Thoracic aorta (tissue), 2 donors: ENCODE results near the gene GPC1. TPM values are rescaled to one million over a fixed set of nuclear protein-coding genes. Genes with fewer than 3 reads are reported as not detected.

Source experiments
- ATAC-seq: fragments of 150-250 bp; one replicate; pipeline ENCODE4 v1.8.0; 2017; ENCODE audit warnings: low read depth; ENCODE audit not compliant: insufficient number of reproducible peaks, low FRiP score
- DNase-seq: peaks from one replicate; pipeline ENCODE4 v3.0.0-alpha.2; 2020; ENCODE audit warnings: low spot score
- H3K27ac ChIP-seq, 2 donors: fragments of 200-600 bp; sonication (generic); 1 replicate in 1 of 2; 2 replicates in 1 of 2; pipeline ENCODE4 v1.5.1; 2016; ENCODE audit warnings: mild to moderate bottlenecking in 2 of 2, moderate library complexity in 2 of 2
- H3K27me3 ChIP-seq: fragments of 200-600 bp; sonication (generic); replicated peaks from 2 replicates; pipeline ENCODE4 v1.6.0; 2016; ENCODE audit warnings: mild to moderate bottlenecking; ENCODE audit not compliant: insufficient read depth
- H3K36me3 ChIP-seq: fragments of 200-600 bp; sonication (generic); one replicate; pipeline ENCODE4 v1.5.1; 2016
- H3K4me1 ChIP-seq, 2 donors: fragments of 200-600 bp; sonication (generic); 1 replicate in 1 of 2; 2 replicates in 1 of 2; pipeline versions ENCODE4 v1.5.1 to v1.6.0; 2016; ENCODE audit warnings: low read depth in 2 of 2, mild to moderate bottlenecking in 1 of 2; ENCODE audit not compliant: control insufficient read depth in 1 of 2
- H3K4me3 ChIP-seq: fragments of 200-600 bp; sonication (generic); 2 replicates; pipeline ENCODE4 v1.5.1; 2016; ENCODE audit warnings: mild to moderate bottlenecking
- H3K9me3 ChIP-seq: fragments of 200-600 bp; sonication (generic); 2 replicates; pipeline ENCODE4 v1.5.1; 2016
- CTCF ChIP-seq: fragments of 200-600 bp; sonication (generic); IDR thresholded peaks from one replicate; pipeline ENCODE4 v1.5.1; 2019; ENCODE audit warnings: antibody characterized with exemption
- total RNA-seq, 2 donors: library from RNA; depleted of rRNA; stranded (reverse); fragments of >200 nt; gene quantifications; one replicate each; pipeline versions ENCODE4 v1.1.0 to v1.2.3, GENCODE V29; 2016

Gene GPC1
- total RNA-seq, 2 donors from 2014 or later = 94.2 to 162 TPM

- DNase-seq (no peak), ATAC-seq (no peak)
- Histone ChIP-seq H3K36me3 (peaks cover 7% of the 10 kb centered on the region), H3K4me3 (no peak overlapping the region), H3K9me3 (no peaks in the 10 kb centered on the region), H3K27me3 (no peaks in the 10 kb centered on the region), H3K27ac (no peak overlapping the region), H3K4me1 (no peaks in the 10 kb centered on the region)
- TF ChIP-seq CTCF = no peak
These were observed 74.4 kb downstream of the GPC1 start for GRCh38 chr2:240509667-240510512.

GRCh38 chr2:240510513-240511210 lies 75.2 kb downstream of the GPC1 start:
- no peaks in the 10 kb centered on the region for H3K9me3 ChIP-seq
- peaks cover 7% of the 10 kb centered on the region for H3K36me3 ChIP-seq
- DNase-seq (no peak), ATAC-seq (no peak)
- no peak for TF ChIP-seq CTCF
- H3K4me3 ChIP-seq = no peak overlapping the region
- H3K4me1 ChIP-seq = no peaks in the 10 kb centered on the region
- H3K27me3 ChIP-seq = no peaks in the 10 kb centered on the region
- H3K27ac ChIP-seq = no peak overlapping the region

GRCh38 chr2:240511351-240512108 lies 76.1 kb downstream of the GPC1 start:
- Histone ChIP-seq H3K4me1 (no peaks in the 10 kb centered on the region), H3K4me3 (no peak overlapping the region), H3K36me3 (peaks cover 7% of the 10 kb centered on the region), H3K27me3 (no peaks in the 10 kb centered on the region), H3K27ac (no peak overlapping the region), H3K9me3 (no peaks in the 10 kb centered on the region)
- ATAC-seq (no peak), DNase-seq (no peak)
- TF ChIP-seq CTCF = no peak

DNA sequence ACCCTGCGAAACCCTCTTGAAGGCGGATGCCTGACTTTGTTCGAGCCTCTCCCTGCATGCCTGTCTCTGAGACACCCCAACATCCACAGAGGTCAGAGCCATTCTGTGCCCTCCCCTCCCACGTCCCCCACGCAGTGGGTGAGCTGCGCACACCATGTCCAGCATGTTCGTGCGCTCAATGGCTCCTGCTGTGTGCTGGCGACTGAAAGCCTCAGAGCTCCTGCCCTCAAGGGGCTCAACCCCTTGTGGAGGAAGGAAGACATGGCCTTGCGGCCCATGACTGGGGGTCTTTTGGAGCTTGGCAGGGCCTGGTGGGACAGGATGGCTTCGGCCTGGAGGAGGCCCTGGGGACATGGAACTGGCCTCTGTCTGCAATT lies 76.6 kb downstream of the GPC1 start:
- H3K36me3 ChIP-seq = peaks cover 7% of the 10 kb centered on the region
- no peak for DNase-seq

More for the DNA sequence above, 76.6 kb downstream of the GPC1 start:
- Histone ChIP-seq H3K27me3 (no peaks in the 10 kb centered on the region), H3K9me3 (no peaks in the 10 kb centered on the region), H3K4me1 (no peaks in the 10 kb centered on the region), H3K27ac (no peak overlapping the region), H3K4me3 (no peak overlapping the region)
- no peak for ATAC-seq
- TF ChIP-seq CTCF = no peak
